ENCODE measurements around the gene AHR. TPM values are rescaled to one million over a fixed set of nuclear protein-coding genes. Genes with fewer than 3 reads are reported as not detected.

The AHR gene
- not detected in 2 replicates for total RNA-seq (2014; rRNA removed; shearing (Covaris generic); ENCODE audit: low replicate concordance)

GRCh38 chr7:17298102-17298839, at the start of gene AHR:
Gene AHR, plus strand, starts transcription at chr7:17298652. Its CDS starts 613 bp downstream, at chr7:17299265.
- Histone ChIP-seq H3K4me2 (ENCODE audit: low read depth, low read length, poor library complexity, severe bottlenecking) (no peak within 1 kb of the TSS), H3K4me1 (ENCODE audit: low read length) (peaks cover 2% of the 10 kb centered on the region; the same call in 1 of the 2 replicates), H3K9me2 (replicated peaks; ENCODE audit: insufficient read depth, low read length) (no peaks in the 10 kb centered on the region), H4K20me1 (ENCODE audit: insufficient read depth, low read depth, low read length) (no peaks in the 10 kb centered on the region), H3K27ac (ENCODE audit: low read length) (no peak within 1 kb of the TSS), H3K4me3 (ENCODE audit: low read length) (no peak within 1 kb of the TSS), H3K9me3 (ENCODE audit: low read length) (no peaks in the 10 kb centered on the region), H3K36me3 (ENCODE audit: insufficient read depth, low read length) (no peaks in the 10 kb centered on the region), H2AFZ (ENCODE audit: low read length) (no peak within 1 kb of the TSS), H3K9ac (ENCODE audit: low read length) (no peak within 1 kb of the TSS), H3K79me2 (ENCODE audit: low read length) (no peaks in the 10 kb centered on the region), H3K27me3 (ENCODE audit: low read length) (no peaks in the 10 kb centered on the region)
- DNase-seq, result no peak

- H3K9me3 ChIP-seq (ENCODE audit: low read length), result no peaks in the 10 kb centered on the region
- no peak overlapping the region for H3K4me3 ChIP-seq (ENCODE audit: low read length)
- no peak overlapping the region for H2AFZ ChIP-seq (ENCODE audit: low read length)
- H3K9ac ChIP-seq (ENCODE audit: low read length), result no peak overlapping the region
- H3K27me3 ChIP-seq (ENCODE audit: low read length), result no peaks in the 10 kb centered on the region
- H3K27ac ChIP-seq (ENCODE audit: low read length), result no peak overlapping the region
- H3K36me3 ChIP-seq (ENCODE audit: insufficient read depth, low read length), result no peaks in the 10 kb centered on the region
- H4K20me1 ChIP-seq (ENCODE audit: insufficient read depth, low read depth, low read length), result no peaks in the 10 kb centered on the region
- H3K4me2 ChIP-seq (ENCODE audit: low read depth, low read length, poor library complexity, severe bottlenecking), result no peak overlapping the region
- H3K9me2 ChIP-seq (replicated peaks; ENCODE audit: insufficient read depth, low read length), result 0 out of 2 replicates have a peak, but pooled peaks cover 4% of the 10 kb centered on the region
- no peak for DNase-seq
- H3K79me2 ChIP-seq (ENCODE audit: low read length), result no peaks in the 10 kb centered on the region
- no peaks in the 10 kb centered on the region for H3K4me1 ChIP-seq (ENCODE audit: low read length)
Measured at GRCh38 chr7:17253885-17254284, 44.6 kb upstream of the AHR start.

DNA sequence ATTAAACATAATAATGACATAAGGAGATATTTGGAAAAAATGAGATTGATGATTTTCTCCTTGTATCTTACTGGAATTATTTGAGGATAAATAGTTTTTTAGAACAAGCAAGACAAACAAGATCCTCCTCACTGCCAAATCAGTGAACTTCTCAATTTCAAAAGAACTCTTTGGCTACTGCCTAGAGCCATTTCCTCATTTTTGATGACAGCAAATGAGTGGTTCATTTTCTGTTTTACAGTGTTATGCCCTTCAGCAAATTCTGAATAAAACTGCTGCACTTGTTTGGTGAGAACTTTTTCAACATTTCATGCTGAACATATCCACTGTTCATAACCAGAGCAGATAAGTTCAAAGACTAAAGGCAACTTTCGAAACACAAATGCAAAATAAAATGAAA, 42.5 kb upstream of the AHR start:
- DNase-seq, result no peak
- no peaks in the 10 kb centered on the region for H3K27me3 ChIP-seq (ENCODE audit: low read length)
- no peak overlapping the region for H3K4me2 ChIP-seq (ENCODE audit: low read depth, low read length, poor library complexity, severe bottlenecking)
- no peaks in the 10 kb centered on the region for H4K20me1 ChIP-seq (ENCODE audit: insufficient read depth, low read depth, low read length)
- H3K27ac ChIP-seq (ENCODE audit: low read length), result no peak overlapping the region
- no peak overlapping the region for H2AFZ ChIP-seq (ENCODE audit: low read length)
- H3K9me2 ChIP-seq (replicated peaks; ENCODE audit: insufficient read depth, low read length), result 0 out of 2 replicates have a peak, but pooled peaks cover 4% of the 10 kb centered on the region
- no peaks in the 10 kb centered on the region for H3K79me2 ChIP-seq (ENCODE audit: low read length)
- H3K36me3 ChIP-seq (ENCODE audit: insufficient read depth, low read length), result no peaks in the 10 kb centered on the region
- H3K9me3 ChIP-seq (ENCODE audit: low read length), result no peaks in the 10 kb centered on the region
- H3K9ac ChIP-seq (ENCODE audit: low read length), result no peak overlapping the region
- no peaks in the 10 kb centered on the region for H3K4me1 ChIP-seq (ENCODE audit: low read length)
- H3K4me3 ChIP-seq (ENCODE audit: low read length), result no peak overlapping the region

DNA sequence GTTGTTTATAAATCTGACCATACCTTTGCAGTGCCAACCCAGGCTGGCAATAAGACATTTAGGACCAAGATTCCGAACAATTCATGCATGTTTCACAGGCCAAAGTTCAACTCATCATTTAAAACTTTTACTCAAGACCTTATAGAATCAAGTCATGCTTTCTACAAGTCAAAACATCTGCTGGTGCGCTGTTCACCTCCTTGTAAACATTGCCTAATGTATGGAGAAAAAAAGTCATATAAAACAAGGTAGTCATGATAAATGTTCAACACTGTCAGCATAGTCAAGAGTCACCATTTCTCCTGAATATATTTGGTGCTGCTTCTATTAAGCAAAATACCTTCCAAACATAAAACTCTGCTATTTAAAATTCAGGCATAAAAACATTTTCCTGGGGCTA, 42.1 kb upstream of the AHR start:
- no peaks in the 10 kb centered on the region for H3K27me3 ChIP-seq (ENCODE audit: low read length)
- H3K4me1 ChIP-seq (ENCODE audit: low read length), result no peaks in the 10 kb centered on the region
- H3K9ac ChIP-seq (ENCODE audit: low read length), result no peak overlapping the region
- H3K4me3 ChIP-seq (ENCODE audit: low read length), result no peak overlapping the region
- H3K4me2 ChIP-seq (ENCODE audit: low read depth, low read length, poor library complexity, severe bottlenecking), result no peak overlapping the region
- H4K20me1 ChIP-seq (ENCODE audit: insufficient read depth, low read depth, low read length), result no peaks in the 10 kb centered on the region
- H3K36me3 ChIP-seq (ENCODE audit: insufficient read depth, low read length), result no peaks in the 10 kb centered on the region
- H3K9me3 ChIP-seq (ENCODE audit: low read length), result no peaks in the 10 kb centered on the region
- 0 out of 2 replicates have a peak, but pooled peaks cover 3% of the 10 kb centered on the region for H3K9me2 ChIP-seq (replicated peaks; ENCODE audit: insufficient read depth, low read length)
- no peak for DNase-seq
- H3K27ac ChIP-seq (ENCODE audit: low read length), result no peak overlapping the region
- H2AFZ ChIP-seq (ENCODE audit: low read length), result no peak overlapping the region
- no peaks in the 10 kb centered on the region for H3K79me2 ChIP-seq (ENCODE audit: low read length)

- Histone ChIP-seq H3K9me2 (replicated peaks; ENCODE audit: insufficient read depth, low read length) (0 out of 2 replicates have a peak, but pooled peaks cover 4% of the 10 kb centered on the region), H3K27me3 (ENCODE audit: low read length) (no peaks in the 10 kb centered on the region), H3K4me3 (ENCODE audit: low read length) (no peak overlapping the region), H2AFZ (ENCODE audit: low read length) (no peak overlapping the region), H3K4me2 (ENCODE audit: low read depth, low read length, poor library complexity, severe bottlenecking) (no peak overlapping the region), H3K27ac (ENCODE audit: low read length) (no peak overlapping the region), H3K9me3 (ENCODE audit: low read length) (peaks cover 32% of the 10 kb centered on the region), H4K20me1 (ENCODE audit: insufficient read depth, low read depth, low read length) (no peaks in the 10 kb centered on the region), H3K79me2 (ENCODE audit: low read length) (no peaks in the 10 kb centered on the region), H3K4me1 (ENCODE audit: low read length) (no peaks in the 10 kb centered on the region), H3K36me3 (ENCODE audit: insufficient read depth, low read length) (no peaks in the 10 kb centered on the region), H3K9ac (ENCODE audit: low read length) (no peak overlapping the region)
- no peak for DNase-seq
Measured at GRCh38 chr7:17266565-17266964, 31.9 kb upstream of the AHR start.

GRCh38 chr7:17269341-17270221, 28.9 kb upstream of the AHR start:
- no peaks in the 10 kb centered on the region for H3K4me1 ChIP-seq (ENCODE audit: low read length)
- H3K27me3 ChIP-seq (ENCODE audit: low read length), result no peaks in the 10 kb centered on the region
- peaks cover 32% of the 10 kb centered on the region for H3K9me3 ChIP-seq (ENCODE audit: low read length)
- H3K36me3 ChIP-seq (ENCODE audit: insufficient read depth, low read length), result no peaks in the 10 kb centered on the region
- H3K9me2 ChIP-seq (replicated peaks; ENCODE audit: insufficient read depth, low read length), result 0 out of 2 replicates have a peak, but pooled peaks cover 3% of the 10 kb centered on the region
- no peak overlapping the region for H3K4me3 ChIP-seq (ENCODE audit: low read length)
- H3K9ac ChIP-seq (ENCODE audit: low read length), result no peak overlapping the region
- no peaks in the 10 kb centered on the region for H4K20me1 ChIP-seq (ENCODE audit: insufficient read depth, low read depth, low read length)
- no peak overlapping the region for H3K27ac ChIP-seq (ENCODE audit: low read length)
- no peak for DNase-seq
- no peaks in the 10 kb centered on the region for H3K79me2 ChIP-seq (ENCODE audit: low read length)
- no peak overlapping the region for H2AFZ ChIP-seq (ENCODE audit: low read length)
- no peak overlapping the region for H3K4me2 ChIP-seq (ENCODE audit: low read depth, low read length, poor library complexity, severe bottlenecking)

GRCh38 chr7:17274551-17275245, 23.8 kb upstream of the AHR start:
- H3K4me1 ChIP-seq (ENCODE audit: low read length), result no peaks in the 10 kb centered on the region
- H3K4me3 ChIP-seq (ENCODE audit: low read length), result no peak overlapping the region
- no peak overlapping the region for H3K27ac ChIP-seq (ENCODE audit: low read length)
- no peaks in the 10 kb centered on the region for H4K20me1 ChIP-seq (ENCODE audit: insufficient read depth, low read depth, low read length)
- H3K27me3 ChIP-seq (ENCODE audit: low read length), result no peaks in the 10 kb centered on the region
- no peak overlapping the region for H3K4me2 ChIP-seq (ENCODE audit: low read depth, low read length, poor library complexity, severe bottlenecking)
- no peaks in the 10 kb centered on the region for H3K9me2 ChIP-seq (replicated peaks; ENCODE audit: insufficient read depth, low read length)
- no peak for DNase-seq
- no peak overlapping the region for H3K9ac ChIP-seq (ENCODE audit: low read length)
- no peaks in the 10 kb centered on the region for H3K36me3 ChIP-seq (ENCODE audit: insufficient read depth, low read length)
- H2AFZ ChIP-seq (ENCODE audit: low read length), result no peak overlapping the region
- no peaks in the 10 kb centered on the region for H3K79me2 ChIP-seq (ENCODE audit: low read length)
- peaks cover 14% of the 10 kb centered on the region for H3K9me3 ChIP-seq (ENCODE audit: low read length)

Measured in Karpas-422 (cell line).